Large intestine (tissue), 3 donors: Measurements from ENCODE around the gene PTPN18. TPM values are rescaled to one million over a fixed set of nuclear protein-coding genes. Genes with fewer than 3 reads are reported as not detected.

Experiments
- DNase-seq, 2 donors: peaks; one replicate each; pipeline versions ENCODE4 v3.0.0 to v3.0.0-alpha.2; 2013
- H3K27ac ChIP-seq: one replicate; pipeline ENCODE4 v1.5.1; 2013; ENCODE audit warnings: low read length
- H3K27me3 ChIP-seq: 2 replicates; pipeline ENCODE4 v1.6.1; 2013; ENCODE audit warnings: low read length; ENCODE audit not compliant: control insufficient read depth, insufficient read depth
- H3K36me3 ChIP-seq: 2 replicates; pipeline ENCODE4 v1.6.1; 2013; ENCODE audit warnings: low read length; ENCODE audit not compliant: control insufficient read depth, insufficient read depth
- H3K4me1 ChIP-seq: one replicate; pipeline ENCODE4 v1.6.1; 2013; ENCODE audit warnings: low read length; ENCODE audit not compliant: control insufficient read depth, insufficient read depth
- H3K4me3 ChIP-seq: one replicate; pipeline ENCODE4 v1.5.1; 2013; ENCODE audit warnings: low read length
- H3K9me3 ChIP-seq: one replicate; pipeline ENCODE4 v1.6.1; 2013; ENCODE audit warnings: mild to moderate bottlenecking, low read depth, low read length, moderate library complexity; ENCODE audit not compliant: control insufficient read depth
- WGBS: methylation state at CpG from one replicate; pipeline ENCODE4 v1.1.5; 2013; ENCODE audit warnings: low lambda C conversion rate; ENCODE audit not compliant: insufficient coverage; 5-methylcytosine and 5-hydroxymethylcytosine counted together
- polyA plus RNA-seq: library from polyadenylated mRNA; unstranded; fragments of 120-200 nt; gene quantifications from one replicate; pipeline ENCODE4 v1.2.1, GENCODE V29; 2013

Gene PTPN18
- polyA plus RNA-seq, 1 donor: 64.4 TPM

DNA sequence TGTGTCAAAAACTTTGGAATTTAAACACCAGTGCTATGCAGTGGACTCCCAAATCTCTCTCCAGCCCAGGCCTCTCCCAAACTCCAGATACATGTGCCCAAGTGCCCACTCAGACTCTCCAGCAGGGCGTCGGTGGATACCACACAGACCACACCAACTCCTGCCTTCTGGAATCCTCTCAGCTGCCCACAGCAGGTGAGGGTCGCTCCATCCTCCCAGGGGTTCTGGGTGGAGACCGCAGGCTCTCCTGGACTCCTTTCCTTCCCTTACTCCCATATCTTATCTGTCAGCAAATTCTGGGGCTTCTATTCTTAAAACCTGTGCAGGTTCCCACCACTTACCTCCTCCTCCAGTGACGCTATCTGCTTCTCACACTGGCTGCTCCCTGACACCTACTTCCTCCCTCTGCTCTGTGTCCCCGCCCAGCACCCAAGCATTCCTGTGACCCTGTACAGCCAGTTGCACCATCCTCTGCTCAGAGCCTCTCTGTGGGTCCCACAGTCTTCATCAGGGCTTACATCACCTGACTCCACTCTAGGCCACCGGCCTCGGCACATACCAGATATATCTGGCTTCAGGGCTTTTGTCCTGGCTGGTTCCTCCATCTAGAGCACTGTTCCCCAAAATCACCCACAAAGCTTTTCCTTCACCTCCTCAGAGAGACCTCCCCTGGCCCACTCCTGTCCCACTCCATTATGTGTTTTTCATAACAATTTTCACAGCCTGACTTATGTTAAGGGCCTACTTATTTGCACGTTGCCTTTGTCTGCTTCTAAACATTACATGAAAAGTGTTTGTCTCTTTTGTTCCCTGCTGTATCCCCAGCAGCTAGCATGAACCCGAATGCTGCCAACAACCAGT, 15.7 kb upstream of the PTPN18 start:
- WGBS: no CpG with 5 or more reads among the region's 10 CpGs
- Histone ChIP-seq H3K9me3 (no peaks in the 10 kb centered on the region), H3K4me1 (peaks cover 16% of the 10 kb centered on the region), H3K36me3 (peaks cover 28% of the 10 kb centered on the region), H3K27ac (no peak overlapping the region), H3K27me3 (no peaks in the 10 kb centered on the region), H3K4me3 (no peak overlapping the region)
- no peak for DNase-seq

DNA sequence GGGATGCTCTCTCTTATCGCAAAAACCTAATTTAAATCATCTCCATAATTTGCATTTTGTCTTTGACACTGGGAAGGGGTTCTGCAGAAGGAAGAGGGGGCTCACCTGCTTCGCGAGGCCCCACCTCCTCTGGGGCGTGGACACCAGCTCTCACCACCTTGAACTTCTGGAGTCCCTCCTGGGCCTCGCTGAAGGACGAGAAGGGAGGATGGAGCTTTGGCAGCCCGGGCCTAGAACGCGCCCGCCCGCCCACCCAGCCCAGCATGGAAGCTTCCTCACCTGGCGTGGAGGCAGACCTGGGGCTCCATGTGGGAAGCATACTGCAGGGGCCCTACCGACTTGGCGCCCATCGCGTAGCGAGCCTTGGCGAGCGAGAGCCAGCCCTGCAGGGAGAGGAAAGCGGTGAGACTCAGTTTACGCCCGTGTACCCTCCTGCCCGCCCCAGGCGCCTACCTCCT, 14.3 kb upstream of the PTPN18 start:
- peaks cover 43% of the 10 kb centered on the region for H3K36me3 ChIP-seq
- DNase-seq: no peak
- WGBS: no CpG with 5 or more reads among the region's 24 CpGs

DNA sequence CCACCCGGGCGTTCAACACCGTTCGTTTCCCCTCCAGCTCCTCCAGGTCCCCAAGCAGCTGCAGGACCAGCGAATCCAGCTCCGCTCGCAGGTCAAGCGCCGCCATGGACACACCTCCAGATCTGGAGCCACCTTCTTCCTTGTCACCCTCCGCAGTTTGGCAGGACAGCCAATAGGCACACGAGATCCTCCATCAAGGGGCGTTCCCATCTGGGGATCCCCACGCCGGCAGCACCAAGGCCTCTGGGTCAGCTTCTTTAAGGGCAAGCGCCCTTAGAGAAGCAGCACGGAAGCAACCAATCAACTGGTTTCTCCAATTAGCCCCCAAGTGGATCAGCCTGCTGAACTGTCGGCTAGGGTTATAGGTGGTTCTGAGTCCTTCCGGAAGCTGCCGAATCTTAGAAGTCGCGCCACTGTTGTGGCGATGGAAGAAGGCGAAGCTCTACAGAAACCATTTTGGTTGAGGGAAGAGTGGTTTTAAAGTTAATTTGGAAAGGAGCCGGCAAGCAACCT, 13.8 kb upstream of the PTPN18 start:
- DNase-seq: peak; percentile 91 to 98
- H3K27ac ChIP-seq: peak overlapping the region; percentile 81
- H3K4me1 ChIP-seq: peaks cover 16% of the 10 kb centered on the region
- peaks cover 48% of the 10 kb centered on the region for H3K36me3 ChIP-seq
- H3K9me3 ChIP-seq: no peaks in the 10 kb centered on the region
- H3K27me3 ChIP-seq: no peaks in the 10 kb centered on the region
- WGBS: no CpG with 5 or more reads among the region's 24 CpGs
- H3K4me3 ChIP-seq: peak overlapping the region; percentile 90

More for the DNA sequence above, 14.3 kb upstream of the PTPN18 start:
- H3K27me3 ChIP-seq: no peaks in the 10 kb centered on the region
- H3K4me3 ChIP-seq: peak overlapping the region; percentile 90
- no peaks in the 10 kb centered on the region for H3K9me3 ChIP-seq
- H3K4me1 ChIP-seq: peaks cover 16% of the 10 kb centered on the region
- peak overlapping the region; percentile 81 for H3K27ac ChIP-seq

DNA sequence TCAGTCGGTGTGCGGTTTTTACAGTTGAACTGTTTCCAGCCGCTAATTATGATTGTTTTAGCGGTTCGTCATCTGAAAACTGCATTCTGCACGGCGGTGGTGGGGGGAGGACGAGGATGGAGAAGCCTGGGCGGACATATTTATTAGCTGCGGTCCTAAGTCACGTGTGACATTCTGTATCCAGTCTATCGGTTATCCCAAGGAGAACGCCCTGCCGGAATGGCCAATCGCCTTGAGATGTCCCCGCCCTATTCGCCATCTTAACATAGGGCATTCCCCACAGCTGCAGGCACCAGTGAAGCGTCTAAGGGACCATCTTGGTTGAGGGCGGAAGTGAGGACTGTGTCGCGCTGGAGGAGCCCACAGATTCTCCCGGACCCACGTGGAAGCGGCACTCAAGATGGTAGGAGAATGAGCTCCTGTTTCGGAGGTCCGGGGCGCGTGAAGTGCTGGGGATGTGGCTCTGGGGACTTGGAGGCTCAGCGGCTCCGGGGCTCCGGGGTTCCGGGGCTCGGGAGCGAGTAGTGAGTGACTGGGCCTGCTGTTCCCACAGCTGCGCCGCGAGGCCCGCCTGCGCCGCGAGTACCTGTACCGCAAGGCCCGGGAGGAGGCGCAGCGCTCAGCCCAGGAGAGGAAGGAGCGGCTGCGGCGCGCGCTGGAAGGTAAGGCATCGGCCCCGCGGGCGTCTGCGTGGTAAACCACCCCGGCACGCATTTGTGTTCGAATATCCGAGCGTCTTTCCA, 13.2 kb upstream of the PTPN18 start, which contains the start of gene IMP4:
TSS of gene IMP4 (plus strand) at position 365 of the 743 bp plus-strand sequence. CDS start at position 401, 36 bp downstream.
- Histone ChIP-seq H3K9me3 (no peaks in the 10 kb centered on the region), H3K27me3 (no peaks in the 10 kb centered on the region), H3K4me1 (peaks cover 15% of the 10 kb centered on the region), H3K27ac (peak within 1 kb of the TSS; percentile 81), H3K36me3 (peaks cover 54% of the 10 kb centered on the region), H3K4me3 (peak within 1 kb of the TSS; percentile 90)
- no CpG with 5 or more reads among the region's 60 CpGs for WGBS
- DNase-seq: peak; percentile 99

GRCh38 chr2:130344578-130344977, 11.3 kb upstream of the PTPN18 start:
- no peaks in the 10 kb centered on the region for H3K27me3 ChIP-seq
- H3K27ac ChIP-seq: no peak overlapping the region
- peaks cover 43% of the 10 kb centered on the region for H3K36me3 ChIP-seq
- WGBS: no CpG with 5 or more reads among the region's 4 CpGs
- no peak for DNase-seq
- H3K4me1 ChIP-seq: peaks cover 13% of the 10 kb centered on the region
- no peak overlapping the region for H3K4me3 ChIP-seq
- H3K9me3 ChIP-seq: no peaks in the 10 kb centered on the region

DNA sequence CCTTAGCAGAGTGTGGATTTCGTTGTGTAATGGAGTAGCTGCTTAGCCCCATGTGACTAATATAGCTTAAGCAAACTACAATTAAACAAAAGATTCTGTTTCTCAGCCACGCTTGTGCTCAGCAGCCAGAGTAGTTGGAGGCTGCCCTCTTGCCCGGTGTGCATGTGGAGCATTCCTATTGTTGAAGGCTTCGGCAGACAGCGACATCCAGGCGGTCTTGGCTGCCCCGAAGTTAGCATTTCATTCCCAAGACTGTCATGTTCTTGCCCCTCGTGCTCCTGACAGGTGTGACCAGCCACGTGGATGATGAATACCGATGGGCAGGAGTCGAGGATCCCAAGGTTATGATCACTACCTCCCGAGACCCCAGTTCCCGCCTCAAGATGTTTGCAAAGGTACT, 10.8 kb upstream of the PTPN18 start:
- Histone ChIP-seq H3K36me3 (peaks cover 39% of the 10 kb centered on the region), H3K4me1 (peaks cover 13% of the 10 kb centered on the region), H3K27ac (no peak overlapping the region), H3K4me3 (no peak overlapping the region), H3K27me3 (no peaks in the 10 kb centered on the region), H3K9me3 (no peaks in the 10 kb centered on the region)
- WGBS: no CpG with 5 or more reads among the region's 13 CpGs
- no peak for DNase-seq

DNA sequence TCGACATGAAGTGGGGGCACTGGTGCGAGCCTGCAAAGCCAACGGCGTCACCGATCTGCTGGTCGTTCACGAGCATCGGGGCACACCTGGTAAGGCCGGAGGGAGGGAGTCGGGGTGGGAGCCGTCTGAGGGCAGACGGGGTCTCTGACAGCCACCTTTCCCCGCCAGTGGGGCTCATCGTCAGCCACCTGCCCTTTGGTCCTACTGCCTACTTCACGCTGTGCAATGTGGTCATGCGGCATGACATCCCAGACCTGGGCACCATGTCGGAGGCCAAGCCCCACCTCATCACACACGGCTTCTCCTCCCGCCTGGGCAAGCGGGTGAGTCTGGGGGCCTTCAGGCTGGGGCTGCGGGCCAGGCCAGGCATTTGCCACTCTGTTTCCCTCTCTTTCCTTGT, 10.2 kb upstream of the PTPN18 start:
- no peaks in the 10 kb centered on the region for H3K27me3 ChIP-seq
- H3K36me3 ChIP-seq: peaks cover 36% of the 10 kb centered on the region
- peaks cover 13% of the 10 kb centered on the region for H3K4me1 ChIP-seq
- no CpG with 5 or more reads among the region's 21 CpGs for WGBS
- DNase-seq: no peak
- no peak overlapping the region for H3K4me3 ChIP-seq
- H3K9me3 ChIP-seq: no peaks in the 10 kb centered on the region
- no peak overlapping the region for H3K27ac ChIP-seq

- no peak overlapping the region for H3K4me3 ChIP-seq
- peaks cover 36% of the 10 kb centered on the region for H3K36me3 ChIP-seq
- H3K4me1 ChIP-seq: peaks cover 7% of the 10 kb centered on the region
- no peaks in the 10 kb centered on the region for H3K9me3 ChIP-seq
- H3K27ac ChIP-seq: no peak overlapping the region
- WGBS: no CpG with 5 or more reads among the region's 26 CpGs
- DNase-seq: no peak
- no peaks in the 10 kb centered on the region for H3K27me3 ChIP-seq
Observed at GRCh38 chr2:130346041-130346740, 9.7 kb upstream of the PTPN18 start.

DNA sequence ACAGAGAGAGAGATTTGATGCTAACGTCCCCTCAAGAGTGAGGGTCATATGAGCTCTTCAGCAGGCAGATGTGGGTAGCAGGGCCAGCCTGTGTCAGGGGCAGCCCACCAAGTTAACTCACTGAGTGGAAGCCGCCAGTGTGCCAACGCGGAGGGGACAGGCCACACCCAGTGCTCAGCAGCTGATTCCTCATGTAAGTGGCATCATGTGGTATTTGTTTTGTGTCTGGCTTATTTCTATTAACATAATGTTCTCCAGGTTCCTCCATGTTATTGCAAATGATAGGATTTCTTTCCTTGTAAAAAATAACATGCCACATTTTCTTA, 9.2 kb upstream of the PTPN18 start:
- no peak for DNase-seq
- H3K4me3 ChIP-seq: no peak overlapping the region
- H3K36me3 ChIP-seq: peaks cover 36% of the 10 kb centered on the region
- WGBS: no CpG with 5 or more reads among the region's 4 CpGs
- H3K9me3 ChIP-seq: no peaks in the 10 kb centered on the region
- H3K4me1 ChIP-seq: peaks cover 6% of the 10 kb centered on the region
- no peak overlapping the region for H3K27ac ChIP-seq
- H3K27me3 ChIP-seq: no peaks in the 10 kb centered on the region
